Stimulated activated naive B cell treated with anti-CD40 and anti-IgM and Interleukin-4, amounts not matched to agents 10 μg/mL and 1 μg/mL and 100 μg/mL, for 72 hours (primary cell): ENCODE measurements around the gene TDRD9.

Source experiments
- ATAC-seq, 2 donors: fragments of 150-1000 bp; cut with Tn5 transposase; replicated peaks; 2 replicates each; pipeline ENCODE4 v1.10.0; 2021; ENCODE audit warnings: moderate library complexity in 1 of 2
- DNase-seq: peaks from one replicate; pipeline ENCODE4 v3.0.0; 2021
- H3K27ac Mint-ChIP-seq: one replicate; pipeline ENCODE4 v1.8.0; 2022; ENCODE audit warnings: mild to moderate bottlenecking, mixed read lengths
- H3K27me3 Mint-ChIP-seq, 2 donors: one replicate each; pipeline ENCODE4 v1.8.0; 2022; ENCODE audit warnings: mixed read lengths in 2 of 2
- H3K36me3 Mint-ChIP-seq, 2 donors: one replicate each; pipeline ENCODE4 v1.8.0; 2022; ENCODE audit warnings: mixed read lengths in 2 of 2, mild to moderate bottlenecking in 1 of 2
- H3K4me1 Mint-ChIP-seq, 2 donors: one replicate each; pipeline ENCODE4 v1.8.0; 2022; ENCODE audit warnings: mixed read lengths in 2 of 2, mild to moderate bottlenecking in 1 of 2
- H3K4me3 Mint-ChIP-seq, 2 donors: one replicate each; pipeline ENCODE4 v1.8.0; 2022; ENCODE audit warnings: mild to moderate bottlenecking in 2 of 2, mixed read lengths in 2 of 2, moderate library complexity in 1 of 2
- H3K9me3 Mint-ChIP-seq, 2 donors: one replicate each; pipeline ENCODE4 v1.8.0; 2022; ENCODE audit warnings: mixed read lengths in 2 of 2, mild to moderate bottlenecking in 1 of 2

The TDRD9 gene

GRCh38 chr14:103925316-103925715, 2.9 kb upstream of the TDRD9 start:
- no peak for ATAC-seq
- H3K27ac Mint-ChIP-seq = no peak overlapping the region
- no peaks in the 10 kb centered on the region for H3K36me3 Mint-ChIP-seq
- peaks cover 4 to 6% of the 10 kb centered on the region in 2 donors for H3K4me1 Mint-ChIP-seq
- no peak overlapping the region for H3K4me3 Mint-ChIP-seq
- DNase-seq = no peak
- peaks cover 14 to 25% of the 10 kb centered on the region in 2 donors for H3K27me3 Mint-ChIP-seq
- no peaks in the 10 kb centered on the region for H3K9me3 Mint-ChIP-seq

GRCh38 chr14:103927566-103927965, 690 bp upstream of the TDRD9 start:
- no peak for ATAC-seq
- Mint-ChIP-seq H3K4me1 (no peaks in the 10 kb centered on the region), H3K36me3 (no peaks in the 10 kb centered on the region), H3K27me3 (peaks cover 14 to 30% of the 10 kb centered on the region in 2 donors), H3K27ac (no peak overlapping the region), H3K9me3 (no peaks in the 10 kb centered on the region), H3K4me3 (no peak overlapping the region)
- DNase-seq = no peak

- H3K27me3 Mint-ChIP-seq = peaks cover 14 to 36% of the 10 kb centered on the region in 2 donors
- no peaks in the 10 kb centered on the region for H3K36me3 Mint-ChIP-seq
- no peak overlapping the region for H3K27ac Mint-ChIP-seq
- DNase-seq (no peak), ATAC-seq (no peak)
- H3K9me3 Mint-ChIP-seq = no peaks in the 10 kb centered on the region
- peaks cover 0 to 2% of the 10 kb centered on the region in 2 donors for H3K4me1 Mint-ChIP-seq
- H3K4me3 Mint-ChIP-seq = no peak overlapping the region
Measured at GRCh38 chr14:103930051-103930604, 1.9 kb downstream of the TDRD9 start.

GRCh38 chr14:103931422-103931821, 3.2 kb downstream of the TDRD9 start:
- peaks cover 14 to 36% of the 10 kb centered on the region in 2 donors for H3K27me3 Mint-ChIP-seq
- peaks cover 0 to 2% of the 10 kb centered on the region in 2 donors for H3K4me1 Mint-ChIP-seq
- no peaks in the 10 kb centered on the region for H3K36me3 Mint-ChIP-seq
- no peak overlapping the region for H3K4me3 Mint-ChIP-seq
- no peak for ATAC-seq
- DNase-seq = no peak
- no peak overlapping the region for H3K27ac Mint-ChIP-seq
- no peaks in the 10 kb centered on the region for H3K9me3 Mint-ChIP-seq

GRCh38 chr14:103932791-103933490, 4.7 kb downstream of the TDRD9 start:
- Mint-ChIP-seq H3K4me3 (no peak overlapping the region), H3K4me1 (peaks cover 0 to 2% of the 10 kb centered on the region in 2 donors), H3K36me3 (no peaks in the 10 kb centered on the region), H3K27ac (no peak overlapping the region), H3K27me3 (peaks cover 14 to 25% of the 10 kb centered on the region in 2 donors), H3K9me3 (no peaks in the 10 kb centered on the region)
- DNase-seq (no peak), ATAC-seq (no peak)

- no peak for ATAC-seq
- Mint-ChIP-seq H3K27ac (no peak overlapping the region), H3K4me3 (no peak overlapping the region), H3K9me3 (no peaks in the 10 kb centered on the region), H3K36me3 (no peaks in the 10 kb centered on the region), H3K4me1 (peaks cover 0 to 2% of the 10 kb centered on the region in 2 donors), H3K27me3 (peaks cover 10 to 23% of the 10 kb centered on the region in 2 donors)
- no peak for DNase-seq
Measured at GRCh38 chr14:103935102-103935501, 6.8 kb downstream of the TDRD9 start.

GRCh38 chr14:103941462-103941861, 13.2 kb downstream of the TDRD9 start:
- no peak for DNase-seq
- no peaks in the 10 kb centered on the region for H3K36me3 Mint-ChIP-seq
- H3K9me3 Mint-ChIP-seq = no peaks in the 10 kb centered on the region
- no peak overlapping the region for H3K27ac Mint-ChIP-seq
- peaks cover 34 to 44% of the 10 kb centered on the region in 2 donors for H3K27me3 Mint-ChIP-seq
- no peak overlapping the region for H3K4me3 Mint-ChIP-seq
- no peaks in the 10 kb centered on the region for H3K4me1 Mint-ChIP-seq
- ATAC-seq = no peak

- peaks cover 40 to 51% of the 10 kb centered on the region in 2 donors for H3K27me3 Mint-ChIP-seq
- H3K27ac Mint-ChIP-seq = no peak within 1 kb of the TSS
- ATAC-seq = no peak
- H3K4me1 Mint-ChIP-seq = no peaks in the 10 kb centered on the region
- H3K4me3 Mint-ChIP-seq = no peak within 1 kb of the TSS
- DNase-seq = no peak
- no peaks in the 10 kb centered on the region for H3K9me3 Mint-ChIP-seq
- no peaks in the 10 kb centered on the region for H3K36me3 Mint-ChIP-seq
Measured at GRCh38 chr14:103941973-103942736, 13.9 kb downstream of the TDRD9 start, which contains the start of gene RD3L. TSS of gene RD3L (minus strand) at chr14:103942529. CDS start at chr14:103941695, 834 bp downstream.

- Mint-ChIP-seq H3K9me3 (no peaks in the 10 kb centered on the region), H3K27ac (no peak overlapping the region), H3K4me3 (no peak overlapping the region), H3K36me3 (no peaks in the 10 kb centered on the region), H3K4me1 (no peaks in the 10 kb centered on the region), H3K27me3 (peaks cover 36 to 55% of the 10 kb centered on the region in 2 donors)
- DNase-seq (no peak), ATAC-seq (no peak)
Measured at GRCh38 chr14:103943673-103944072, 15.4 kb downstream of the TDRD9 start.

- ATAC-seq (no peak), DNase-seq (no peak)
- Mint-ChIP-seq H3K9me3 (no peaks in the 10 kb centered on the region), H3K4me3 (no peak overlapping the region), H3K36me3 (no peaks in the 10 kb centered on the region), H3K27me3 (peaks cover 24 to 47% of the 10 kb centered on the region in 2 donors), H3K4me1 (no peaks in the 10 kb centered on the region), H3K27ac (no peak overlapping the region)
Measured at GRCh38 chr14:103946975-103947374, 18.7 kb downstream of the TDRD9 start.

GRCh38 chr14:103948442-103948841, 20.2 kb downstream of the TDRD9 start:
- no peak overlapping the region for H3K4me3 Mint-ChIP-seq
- ATAC-seq (no peak), DNase-seq (no peak)
- H3K27ac Mint-ChIP-seq = no peak overlapping the region
- H3K4me1 Mint-ChIP-seq = no peaks in the 10 kb centered on the region
- H3K9me3 Mint-ChIP-seq = no peaks in the 10 kb centered on the region
- peaks cover 22 to 37% of the 10 kb centered on the region in 2 donors for H3K27me3 Mint-ChIP-seq
- H3K36me3 Mint-ChIP-seq = no peaks in the 10 kb centered on the region

GRCh38 chr14:103949131-103949790, 21.0 kb downstream of the TDRD9 start:
- no peak overlapping the region for H3K27ac Mint-ChIP-seq
- no peak for ATAC-seq
- peaks cover 24 to 41% of the 10 kb centered on the region in 2 donors for H3K27me3 Mint-ChIP-seq
- no peaks in the 10 kb centered on the region for H3K36me3 Mint-ChIP-seq
- H3K4me1 Mint-ChIP-seq = no peaks in the 10 kb centered on the region
- H3K9me3 Mint-ChIP-seq = no peaks in the 10 kb centered on the region
- no peak overlapping the region for H3K4me3 Mint-ChIP-seq
- DNase-seq = no peak

GRCh38 chr14:103960457-103961055, 32.3 kb downstream of the TDRD9 start:
- ATAC-seq = no peak
- H3K27ac Mint-ChIP-seq = no peak overlapping the region
- DNase-seq = no peak
- H3K9me3 Mint-ChIP-seq = no peaks in the 10 kb centered on the region
- no peak overlapping the region for H3K4me3 Mint-ChIP-seq
- peaks cover 9 to 22% of the 10 kb centered on the region in 2 donors for H3K27me3 Mint-ChIP-seq
- H3K4me1 Mint-ChIP-seq = peaks cover 0 to 2% of the 10 kb centered on the region in 2 donors
- no peaks in the 10 kb centered on the region for H3K36me3 Mint-ChIP-seq
